H1 (cell line): Measurements from ENCODE around the gene RALA. TPM values are rescaled to one million over a fixed set of nuclear protein-coding genes. Genes with fewer than 3 reads are reported as not detected.

Source experiments
- CTCF ChIA-PET: fragments of 300-600 bp; sonication (Branson Sonifier 250); formaldehyde crosslinking; loops from one replicate; lab custom pipeline; 2021; ENCODE audit not compliant: partially characterized antibody; lab: Charles Lee
- POLR2A ChIA-PET: fragments of 300-600 bp; sonication (Branson Sonifier 250); formaldehyde crosslinking; loops from one replicate; lab custom pipeline; 2021; ENCODE audit warnings: inconsistent platforms; ENCODE audit not compliant: partially characterized antibody; lab: Charles Lee
- DNase-seq, 2 experiments: peaks; one replicate each; pipeline versions ENCODE4 v3.0.0 to v3.0.0-alpha.2; 2010 to 2022; ENCODE audit warnings: low spot score in 2 of 2, low read depth in 1 of 2, mixed read lengths in 1 of 2
- FAIRE-seq: peaks from 2 replicates; lab custom pipeline; 2011; peaks lifted over from hg19 to GRCh38; lab: Jason Lieb, UNC
- H2AFZ ChIP-seq: 2 replicates; pipeline ENCODE4 v1.8.1; 2012; ENCODE audit warnings: low read length, inconsistent platforms
- H2AK5ac ChIP-seq: 2 replicates; pipeline ENCODE4 v1.6.1; 2013; ENCODE audit warnings: low read depth, low read length
- H2BK120ac ChIP-seq: replicated peaks from 2 replicates; pipeline ENCODE3; 2013; ENCODE audit warnings: low read depth, low read length, inconsistent platforms
- H2BK12ac ChIP-seq: 2 replicates; pipeline ENCODE4 v1.6.1; 2013; ENCODE audit warnings: low read depth, low read length
- H2BK15ac ChIP-seq: 2 replicates; pipeline ENCODE4 v1.6.1; 2013; ENCODE audit warnings: low read length
- H2BK20ac ChIP-seq: 2 replicates; pipeline ENCODE4 v1.6.1; 2013; ENCODE audit warnings: low read length
- H2BK5ac ChIP-seq: 2 replicates; pipeline ENCODE4 v1.6.1; 2013; ENCODE audit warnings: low read depth, low read length
- H3K14ac ChIP-seq: 2 replicates; pipeline ENCODE4 v1.6.1; 2013; ENCODE audit warnings: inconsistent platforms; ENCODE audit not compliant: insufficient read length
- H3K18ac ChIP-seq: 2 replicates; pipeline ENCODE4 v1.6.1; 2013; ENCODE audit warnings: low read length; ENCODE audit errors: extremely low read depth
- H3K23ac ChIP-seq: 2 replicates; pipeline ENCODE4 v1.6.1; 2013; ENCODE audit warnings: inconsistent platforms; ENCODE audit not compliant: insufficient read length
- H3K23me2 ChIP-seq: 2 replicates; pipeline ENCODE4 v1.6.1; 2013; ENCODE audit warnings: low read depth, low read length
- H3K27ac ChIP-seq: 2 replicates; pipeline ENCODE4 v1.6.1; 2011; ENCODE audit warnings: low read depth, low read length, inconsistent platforms
- H3K27me3 ChIP-seq, 4 experiments: replicated peaks in 1 of 4; 1 replicate in 1 of 4; 2 replicates in 3 of 4; pipeline versions ENCODE4 v1.6.1 to v1.8.1; 2011 to 2013; ENCODE audit warnings: low read length in 3 of 4, mild to moderate bottlenecking in 3 of 4, inconsistent platforms in 2 of 4, mixed read lengths in 2 of 4, moderate library complexity in 1 of 4; ENCODE audit not compliant: control insufficient read depth in 3 of 4, insufficient read depth in 3 of 4; ENCODE audit errors: extremely low read depth in 1 of 4
- H3K36me3 ChIP-seq, 4 experiments: 2 replicates each; pipeline versions ENCODE4 v1.6.1 to v1.8.1; 2011 to 2013; ENCODE audit warnings: mild to moderate bottlenecking in 4 of 4, low read length in 3 of 4, moderate library complexity in 2 of 4, control low read depth in 1 of 4, inconsistent platforms in 1 of 4; ENCODE audit not compliant: insufficient read depth in 4 of 4, control insufficient read depth in 2 of 4
- H3K4ac ChIP-seq: replicated peaks from 2 replicates; pipeline ENCODE3; 2013; ENCODE audit warnings: low read length, low read depth, mixed read lengths, inconsistent platforms; ENCODE audit not compliant: insufficient read length
- H3K4me1 ChIP-seq, 4 experiments: replicated peaks in 1 of 4; 1 replicate in 1 of 4; 2 replicates in 3 of 4; pipeline versions ENCODE4 v1.6.1 to v1.8.1; 2011 to 2013; ENCODE audit warnings: low read length in 3 of 4, inconsistent platforms in 2 of 4, mixed read lengths in 1 of 4; ENCODE audit not compliant: insufficient read depth in 4 of 4, control insufficient read depth in 3 of 4
- H3K4me2 ChIP-seq, 2 experiments: 2 replicates each; pipeline versions ENCODE4 v1.6.1 to v1.8.1; 2011 to 2013; ENCODE audit warnings: low read depth in 2 of 2, low read length in 2 of 2, control low read depth in 1 of 2, inconsistent platforms in 1 of 2, mild to moderate bottlenecking in 1 of 2; ENCODE audit not compliant: insufficient read depth in 1 of 2
- H3K4me3 ChIP-seq, 4 experiments: fragments of 200-600, 300-600 bp in 1 of 4; sonication (generic), shearing (Covaris generic), sonication (Bioruptor Twin) in 1 of 4; 2 replicates each; pipeline versions ENCODE4 v1.5.1 to v1.8.1; 2011 to 2016; ENCODE audit warnings: low read length in 4 of 4, low read depth in 3 of 4, control low read depth in 2 of 4, inconsistent platforms in 2 of 4, mild to moderate bottlenecking in 2 of 4, mixed read lengths in 1 of 4, moderate library complexity in 1 of 4; ENCODE audit not compliant: insufficient read depth in 2 of 4; ENCODE audit errors: extremely low read depth in 1 of 4
- H3K56ac ChIP-seq: replicated peaks from 2 replicates; pipeline ENCODE3; 2013; ENCODE audit warnings: low read depth, mild to moderate bottlenecking, mixed read lengths, low read length, inconsistent platforms; ENCODE audit not compliant: insufficient read length
- H3K79me1 ChIP-seq: 2 replicates; pipeline ENCODE4 v1.6.1; 2013; ENCODE audit warnings: low read depth, low read length, control low read depth
- H3K79me2 ChIP-seq, 2 experiments: 2 replicates each; pipeline versions ENCODE4 v1.6.1 to v1.8.1; 2012 to 2013; ENCODE audit warnings: low read length in 2 of 2, mild to moderate bottlenecking in 2 of 2, inconsistent platforms in 1 of 2; ENCODE audit not compliant: insufficient read depth in 2 of 2, control insufficient read depth in 1 of 2
- H3K9ac ChIP-seq, 4 experiments: replicated peaks in 1 of 4; 1 replicate in 1 of 4; 2 replicates in 3 of 4; pipeline versions ENCODE4 v1.6.1 to v1.8.1; 2011 to 2013; ENCODE audit warnings: low read depth in 3 of 4, low read length in 3 of 4, control low read depth in 2 of 4, mild to moderate bottlenecking in 2 of 4, moderate library complexity in 2 of 4, inconsistent platforms in 1 of 4; ENCODE audit errors: extremely low read depth in 1 of 4
- H3K9me3 ChIP-seq, 2 experiments: 2 replicates each; pipeline versions ENCODE4 v1.6.1 to v1.8.1; 2012 to 2013; ENCODE audit warnings: mild to moderate bottlenecking in 2 of 2, moderate library complexity in 2 of 2, control low read depth in 1 of 2, inconsistent platforms in 1 of 2, low read depth in 1 of 2, low read length in 1 of 2, mixed read lengths in 1 of 2; ENCODE audit not compliant: insufficient read depth in 2 of 2
- H4K20me1 ChIP-seq, 2 experiments: replicated peaks in 1 of 2; 2 replicates each; pipeline versions ENCODE3 to v1.8.1; 2011 to 2013; ENCODE audit warnings: inconsistent platforms in 2 of 2, low read length in 2 of 2, mild to moderate bottlenecking in 1 of 2; ENCODE audit not compliant: insufficient read depth in 2 of 2, control insufficient read depth in 1 of 2
- H4K5ac ChIP-seq: 2 replicates; pipeline ENCODE4 v1.6.1; 2013; ENCODE audit warnings: low read length, low read depth, mixed read lengths, inconsistent platforms; ENCODE audit not compliant: insufficient read length
- H4K8ac ChIP-seq: 2 replicates; pipeline ENCODE4 v1.8.0; 2013; ENCODE audit warnings: mild to moderate bottlenecking, moderate library complexity, low read length, inconsistent platforms; ENCODE audit not compliant: insufficient read depth; ENCODE audit errors: extremely low read depth
- H4K91ac ChIP-seq: replicated peaks from 2 replicates; pipeline ENCODE3; 2013; ENCODE audit warnings: low read length, mixed read lengths, inconsistent platforms; ENCODE audit not compliant: insufficient read length
- ASH2L ChIP-seq: fragments of 200-600, 300-600 bp; sonication (generic); IDR thresholded peaks from one replicate; pipeline ENCODE4 v1.7.1; 2017; ENCODE audit warnings: low read length
- ATF3 ChIP-seq: IDR thresholded peaks from 2 replicates; pipeline ENCODE4 v1.6.1; 2011; ENCODE audit warnings: low read depth, mild to moderate bottlenecking, low read length; ENCODE audit not compliant: insufficient read depth
- E2F6 ChIP-seq: IDR thresholded peaks from 2 replicates; pipeline ENCODE4 v1.6.1; 2012; ENCODE audit warnings: inconsistent platforms
- GABPA ChIP-seq: IDR thresholded peaks from 2 replicates; pipeline ENCODE4 v1.6.1; 2011; ENCODE audit warnings: mild to moderate bottlenecking, low read length, moderate library complexity, borderline replicate concordance; ENCODE audit not compliant: insufficient read depth
- KDM4A ChIP-seq: IDR thresholded peaks from one replicate; pipeline ENCODE4 v1.7.1; 2012; ENCODE audit warnings: low read depth, mild to moderate bottlenecking, moderate library complexity, low read length, inconsistent platforms; ENCODE audit not compliant: severe bottlenecking
- KDM5A ChIP-seq: fragments of 200-600 bp; IDR thresholded peaks from 2 replicates; pipeline ENCODE4 v1.7.1; 2012; ENCODE audit warnings: mild to moderate bottlenecking, low read length, inconsistent platforms, mixed read lengths
- PHF8 ChIP-seq: fragments of 200-600 bp; sonication (generic); conservative IDR thresholded peaks from 2 replicates; pipeline ENCODE4 v1.7.1; 2012; ENCODE audit warnings: low read depth, mild to moderate bottlenecking, inconsistent platforms, low read length, moderate library complexity
- POLR2A ChIP-seq, 2 experiments: IDR thresholded peaks; 1 replicate in 1 of 2; 2 replicates in 1 of 2; pipeline ENCODE4 v1.6.1; 2011; ENCODE audit warnings: low read depth in 2 of 2, low read length in 2 of 2, mild to moderate bottlenecking in 2 of 2; ENCODE audit errors: control extremely low read depth in 1 of 2
- RBBP5 ChIP-seq: IDR thresholded peaks from 2 replicates; pipeline ENCODE4 v1.7.1; 2012; ENCODE audit warnings: low read depth, mild to moderate bottlenecking, inconsistent platforms, low read length, moderate library complexity, borderline replicate concordance
- WGBS, 2 experiments: shearing (Covaris generic) in 1 of 2; methylation state at CpG; one replicate each; pipeline versions ENCODE4 v1.1.6 to v1.1.7; 2013 to 2015; ENCODE audit warnings: low lambda C conversion rate in 2 of 2, mixed read lengths in 2 of 2, inconsistent platforms in 1 of 2, low coverage in 1 of 2, missing lambda C conversion rate in 1 of 2; ENCODE audit not compliant: insufficient replicate concordance in 2 of 2, insufficient coverage in 1 of 2, insufficient read length in 1 of 2; ENCODE audit errors: extremely low coverage in 1 of 2, missing lambda C conversion rate in 1 of 2; 5-methylcytosine and 5-hydroxymethylcytosine counted together
- polyA plus RNA-seq, 7 experiments: library from polyadenylated mRNA; depleted of rRNA in 3 of 7; stranded (reverse) in 5 of 7; unstranded in 2 of 7; fragments of >200 nt in 5 of 7; fragments of 200-250 nt in 2 of 7; gene quantifications; 1 replicate in 5 of 7; 2 replicates in 1 of 7; 4 replicates in 1 of 7; pipeline versions ENCODE4 v1.2.1 to v1.2.3, GENCODE V29; 2011 to 2013; ENCODE audit warnings: missing spikeins in 2 of 7, mixed read lengths in 2 of 7
- total RNA-seq: library from RNA; stranded (reverse); fragmentation: NEBNext Ultra II Directional; extraction: Animal tissue kit (Norgen Biotek cat#: 25700); gene quantifications from 2 replicates; pipeline ENCODE4 v1.2.1, GENCODE V29; 2021

Gene RALA
- total and polyA plus RNA-seq, 2 of the 8 experiments (the other 6 are each of a cell fraction or from before 2014, with no cell fraction given), result 24.1 to 72.8 TPM

DNA sequence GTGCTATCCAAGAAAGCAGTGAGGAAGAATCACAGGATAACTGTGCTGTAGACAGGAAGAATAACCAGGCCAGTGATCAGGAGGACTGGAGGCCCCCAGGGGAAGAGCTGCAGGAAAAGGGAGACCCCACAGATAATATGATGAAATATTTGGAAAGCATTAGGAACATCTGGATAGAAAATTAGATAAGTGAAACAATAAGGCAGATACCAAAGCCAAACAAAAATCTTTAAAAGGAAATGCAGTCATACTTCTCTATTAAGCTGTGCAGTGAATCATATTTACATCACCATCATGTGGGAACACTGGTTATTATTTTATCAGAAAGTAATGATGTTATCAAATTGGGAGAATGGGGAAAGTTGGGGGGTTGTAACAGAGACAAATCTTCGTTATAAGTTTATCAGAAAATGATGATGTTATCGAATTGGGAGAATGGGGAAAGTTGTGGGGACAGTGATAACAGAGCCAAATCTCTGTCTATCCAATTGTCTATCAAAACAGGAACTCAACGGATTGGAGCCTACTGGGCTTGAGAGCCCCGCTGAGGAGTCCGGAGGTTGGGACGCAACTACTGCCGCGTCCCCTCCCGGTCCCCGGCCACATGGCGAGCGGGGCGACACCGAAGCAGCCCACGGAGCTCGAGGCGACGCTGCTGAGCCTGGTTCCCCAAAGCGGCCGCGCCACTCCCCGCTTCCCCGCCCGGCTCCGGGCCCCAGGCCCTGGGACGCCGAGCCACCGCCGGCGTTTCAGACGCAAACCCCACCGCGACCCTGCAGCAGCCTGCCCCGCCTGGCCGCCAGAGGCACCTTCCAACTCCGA lies 14.0 kb upstream of the RALA start:
- Histone ChIP-seq H3K36me3 (no peaks in the 10 kb centered on the region), H3K14ac (no peak overlapping the region), H3K9me3 (no peaks in the 10 kb centered on the region), H4K20me1 (no peaks in the 10 kb centered on the region), H2BK20ac (no peak overlapping the region), H2BK12ac (no peak overlapping the region), H3K23me2 (no peaks in the 10 kb centered on the region), H2AFZ (peak overlapping the region; percentile 96; the same call in 1 of the 2 replicates), H3K56ac (no peak overlapping the region), H2BK5ac (no peak overlapping the region), H3K4me2 (peak overlapping the region; percentile 57 to 62), H3K79me2 (no peaks in the 10 kb centered on the region), H2BK15ac (no peak overlapping the region), H3K4me3 (peak overlapping the region; percentile 34 to 57 (median 47); a peak in 6 of 8 replicates), H3K9ac (peak overlapping the region in 2 of 4 experiments; percentile 32 to 35; a peak in 2 of 7 replicates), H4K91ac (peak overlapping the region; percentile 70), H4K8ac (peak overlapping the region; percentile 88), H3K79me1 (no peaks in the 10 kb centered on the region), H3K27me3 (peaks cover 0 to 10% (median 6%) of the 10 kb centered on the region in 4 experiments; a peak in 4 of 7 replicates), H4K5ac (no peak overlapping the region), H3K23ac (no peak overlapping the region), H3K18ac (peak overlapping the region; percentile 20; the same call in 1 of the 2 replicates), H3K27ac (no peak overlapping the region), H3K4ac (no peak overlapping the region), H2AK5ac (no peak overlapping the region), H3K4me1 (peaks cover 0 to 4% (median 2%) of the 10 kb centered on the region in 4 experiments; a peak in 4 of 7 replicates), H2BK120ac (no peak overlapping the region)
- DNase-seq, result peak in 1 of 2 experiments; percentile 76
- no peak for FAIRE-seq
- POLR2A ChIA-PET, result interaction anchor here (1.2 to 6.6 kb wide), 2 partner anchors 14 to 16 kb away, joined by 3 to 47 read pairs; partner anchors contain the start of gene RALA
- 13 to 100% methylated on average over 2 to 36 of the region's 36 CpGs for WGBS, 2 experiments
- CTCF ChIA-PET, result interaction anchor here (0.8 to 2.2 kb wide), 9 partner anchors 11 to 217 kb away, joined by 3 to 11 read pairs (median 4); no protein-coding TSS in a partner anchor
- TF ChIP-seq GABPA (peak; percentile 26; the same call in 1 of the 2 replicates), PHF8 (peak; percentile 45), E2F6 (peak; percentile 63), KDM4A (peak; percentile 58), ASH2L (peak; percentile 82), ATF3 (no peak), POLR2A (IDR thresholded peaks at IDR 0.05; ENCODE audit: control extremely low read depth in 1 of 2, low read depth in 2 of 2, low read length in 2 of 2) (no peak), KDM5A (no peak), RBBP5 (peak; percentile 51; the same call in 1 of the 2 replicates)
